GM12865 (cell line): ENCODE measurements around the gene NR2F1-AS1.

Experiments
- DNase-seq: peaks from one replicate; pipeline ENCODE4 v3.0.0; 2010; ENCODE audit warnings: low read depth
- H3K4me3 ChIP-seq: 2 replicates; pipeline ENCODE4 v1.5.1; 2011; ENCODE audit warnings: mild to moderate bottlenecking, low read depth, low read length, control low read depth
- TF ChIP-seq, protein P1 (sequence below): IDR thresholded peaks from 2 replicates; pipeline ENCODE4 v1.5.1; 2011; ENCODE audit warnings: low read length, control low read depth, low read depth, inconsistent platforms; ENCODE audit not compliant: insufficient read depth; ENCODE audit errors: missing control alignments

The NR2F1-AS1 gene

DNA sequence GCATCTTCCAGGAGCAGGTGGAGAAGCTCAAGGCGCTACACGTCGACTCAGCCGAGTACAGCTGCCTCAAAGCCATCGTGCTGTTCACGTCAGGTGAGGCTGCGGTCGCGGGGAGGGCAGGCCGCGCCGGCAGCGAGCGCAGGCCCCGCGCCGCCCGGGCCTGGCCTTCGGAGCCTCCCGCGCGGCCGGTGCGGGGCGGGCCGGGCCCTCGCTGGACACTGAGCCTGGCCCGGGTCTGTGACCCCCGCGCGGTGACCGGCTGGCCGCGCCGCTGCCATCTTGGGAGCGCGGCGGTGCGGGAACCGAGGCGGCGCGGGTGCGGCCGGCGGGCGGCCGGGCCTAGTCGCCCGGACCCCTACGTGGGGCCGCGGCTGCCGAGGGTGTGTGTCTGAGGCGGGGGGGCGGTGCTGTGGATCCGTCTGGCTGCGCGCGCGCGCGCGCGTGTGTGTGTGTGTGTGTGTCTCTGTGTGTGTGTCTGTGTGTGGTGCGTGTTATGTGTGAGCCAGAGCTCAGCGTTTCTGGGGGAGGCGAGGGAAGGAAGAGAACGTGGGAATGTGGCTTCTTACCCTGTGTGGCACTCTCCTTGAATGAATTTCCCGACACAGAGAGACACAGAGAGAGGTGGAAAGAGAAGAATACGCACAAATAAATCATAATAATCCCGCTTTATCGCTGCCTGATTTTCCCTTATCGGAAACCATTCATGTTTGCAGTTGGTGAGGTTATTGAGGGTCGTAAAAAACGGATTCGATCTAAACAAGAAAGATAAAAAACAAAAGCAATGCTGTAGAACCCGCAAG lies 7.5 kb upstream of the NR2F1-AS1 start:
- TF ChIP-seq, protein P1, sequence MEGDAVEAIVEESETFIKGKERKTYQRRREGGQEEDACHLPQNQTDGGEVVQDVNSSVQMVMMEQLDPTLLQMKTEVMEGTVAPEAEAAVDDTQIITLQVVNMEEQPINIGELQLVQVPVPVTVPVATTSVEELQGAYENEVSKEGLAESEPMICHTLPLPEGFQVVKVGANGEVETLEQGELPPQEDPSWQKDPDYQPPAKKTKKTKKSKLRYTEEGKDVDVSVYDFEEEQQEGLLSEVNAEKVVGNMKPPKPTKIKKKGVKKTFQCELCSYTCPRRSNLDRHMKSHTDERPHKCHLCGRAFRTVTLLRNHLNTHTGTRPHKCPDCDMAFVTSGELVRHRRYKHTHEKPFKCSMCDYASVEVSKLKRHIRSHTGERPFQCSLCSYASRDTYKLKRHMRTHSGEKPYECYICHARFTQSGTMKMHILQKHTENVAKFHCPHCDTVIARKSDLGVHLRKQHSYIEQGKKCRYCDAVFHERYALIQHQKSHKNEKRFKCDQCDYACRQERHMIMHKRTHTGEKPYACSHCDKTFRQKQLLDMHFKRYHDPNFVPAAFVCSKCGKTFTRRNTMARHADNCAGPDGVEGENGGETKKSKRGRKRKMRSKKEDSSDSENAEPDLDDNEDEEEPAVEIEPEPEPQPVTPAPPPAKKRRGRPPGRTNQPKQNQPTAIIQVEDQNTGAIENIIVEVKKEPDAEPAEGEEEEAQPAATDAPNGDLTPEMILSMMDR, result no peak
- no peak overlapping the region for H3K4me3 ChIP-seq
- DNase-seq, result no peak

DNA sequence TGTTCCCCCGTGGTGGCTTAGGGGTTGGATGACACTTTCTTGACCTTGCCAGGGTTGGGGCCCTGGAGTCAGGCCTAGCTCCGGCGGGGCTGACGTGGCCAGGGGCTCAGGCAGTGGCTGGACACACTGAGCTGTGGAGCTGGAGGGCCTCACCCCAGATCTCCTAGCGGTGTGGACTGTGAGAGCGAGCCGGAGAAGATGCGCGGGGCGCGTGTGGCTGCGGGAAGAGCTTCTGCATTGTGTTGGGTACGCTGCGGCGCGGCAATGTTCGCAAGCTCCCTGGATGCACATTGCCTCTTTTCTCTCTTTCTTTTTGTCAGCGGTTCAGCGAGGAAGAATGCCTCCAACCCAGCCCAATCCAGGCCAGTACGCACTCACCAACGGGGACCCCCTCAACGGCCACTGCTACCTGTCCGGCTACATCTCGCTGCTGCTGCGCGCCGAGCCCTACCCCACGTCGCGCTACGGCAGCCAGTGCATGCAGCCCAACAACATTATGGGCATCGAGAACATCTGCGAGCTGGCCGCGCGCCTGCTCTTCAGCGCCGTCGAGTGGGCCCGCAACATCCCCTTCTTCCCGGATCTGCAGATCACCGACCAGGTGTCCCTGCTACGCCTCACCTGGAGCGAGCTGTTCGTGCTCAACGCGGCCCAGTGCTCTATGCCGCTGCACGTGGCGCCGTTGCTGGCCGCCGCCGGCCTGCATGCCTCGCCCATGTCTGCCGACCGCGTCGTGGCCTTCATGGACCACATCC lies 6.8 kb upstream of the NR2F1-AS1 start:
- no peak overlapping the region for H3K4me3 ChIP-seq
- TF ChIP-seq, protein P1, result no peak
- DNase-seq, result no peak

DNA sequence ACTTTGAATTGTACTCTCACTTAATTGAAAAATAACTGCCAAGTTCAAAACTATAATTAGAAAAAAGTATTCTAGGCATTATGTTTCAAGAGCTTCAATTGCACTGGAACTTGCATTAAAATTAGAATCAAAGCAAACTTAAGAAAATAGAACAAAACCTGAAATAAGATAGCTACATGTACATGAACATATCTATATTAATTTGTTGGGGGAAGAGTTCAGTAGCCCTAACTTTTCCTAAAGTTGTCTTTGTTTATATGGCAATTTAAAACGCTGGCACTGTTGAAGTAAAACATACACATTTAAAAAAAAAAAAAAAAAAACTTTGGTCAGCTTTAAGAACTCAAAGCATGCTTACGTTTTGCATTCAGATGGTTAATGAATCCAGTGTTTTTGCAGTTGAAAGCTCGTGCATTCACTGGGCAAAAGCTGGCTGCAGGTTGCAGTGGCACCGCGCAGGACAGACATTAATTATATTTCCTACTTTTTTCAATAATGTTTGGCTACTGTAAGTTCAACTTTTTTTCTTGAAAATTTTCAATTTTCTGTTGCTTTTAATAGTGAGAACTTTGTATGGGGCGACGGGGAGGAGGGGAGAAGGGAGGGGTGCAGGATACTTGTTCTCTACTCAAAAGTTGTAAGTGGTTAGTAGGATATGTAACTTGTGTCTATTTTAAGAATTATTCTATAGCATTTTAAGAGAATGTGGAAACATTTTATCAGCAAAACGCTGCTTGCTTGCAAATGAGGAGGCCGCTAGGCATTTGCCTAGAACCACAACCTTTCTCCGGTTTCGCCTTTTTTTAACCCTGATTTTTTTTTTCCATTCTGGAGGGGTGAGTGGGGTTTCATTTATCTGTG lies 5.9 kb upstream of the NR2F1-AS1 start:
- TF ChIP-seq, protein P1, result no peak
- no peak for DNase-seq
- H3K4me3 ChIP-seq, result no peak overlapping the region

DNA sequence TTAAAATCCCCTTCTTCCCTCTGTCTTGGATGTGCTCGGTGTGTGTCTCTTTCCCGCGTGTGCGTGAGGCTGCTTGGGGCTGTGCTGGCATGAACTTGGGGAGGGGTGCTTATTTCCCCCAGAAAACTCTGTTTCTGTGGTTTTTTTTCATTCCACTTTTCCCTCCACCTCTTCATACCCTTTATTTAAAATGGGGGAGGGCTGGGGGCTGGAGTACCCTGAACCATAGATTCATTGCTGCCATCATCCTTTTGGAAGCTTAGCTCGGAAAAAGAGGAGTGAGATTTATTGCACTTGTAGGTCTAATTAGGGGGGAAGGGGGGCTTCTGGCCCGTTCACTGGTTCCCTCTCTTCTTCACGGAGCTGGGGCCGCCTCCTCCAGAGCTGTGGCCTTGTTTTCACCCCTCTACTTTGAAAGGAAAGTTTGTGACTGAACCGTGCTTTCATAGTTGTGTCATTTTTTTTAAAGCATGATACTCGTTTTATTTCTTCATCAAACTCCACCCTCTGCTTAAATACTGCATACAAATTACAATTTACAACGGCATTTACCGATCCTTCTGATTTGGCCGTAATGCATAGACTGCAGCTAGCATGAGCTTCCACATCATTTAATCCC lies 4.9 kb upstream of the NR2F1-AS1 start:
- DNase-seq, result no peak
- TF ChIP-seq, protein P1, result no peak
- H3K4me3 ChIP-seq, result no peak overlapping the region

DNA sequence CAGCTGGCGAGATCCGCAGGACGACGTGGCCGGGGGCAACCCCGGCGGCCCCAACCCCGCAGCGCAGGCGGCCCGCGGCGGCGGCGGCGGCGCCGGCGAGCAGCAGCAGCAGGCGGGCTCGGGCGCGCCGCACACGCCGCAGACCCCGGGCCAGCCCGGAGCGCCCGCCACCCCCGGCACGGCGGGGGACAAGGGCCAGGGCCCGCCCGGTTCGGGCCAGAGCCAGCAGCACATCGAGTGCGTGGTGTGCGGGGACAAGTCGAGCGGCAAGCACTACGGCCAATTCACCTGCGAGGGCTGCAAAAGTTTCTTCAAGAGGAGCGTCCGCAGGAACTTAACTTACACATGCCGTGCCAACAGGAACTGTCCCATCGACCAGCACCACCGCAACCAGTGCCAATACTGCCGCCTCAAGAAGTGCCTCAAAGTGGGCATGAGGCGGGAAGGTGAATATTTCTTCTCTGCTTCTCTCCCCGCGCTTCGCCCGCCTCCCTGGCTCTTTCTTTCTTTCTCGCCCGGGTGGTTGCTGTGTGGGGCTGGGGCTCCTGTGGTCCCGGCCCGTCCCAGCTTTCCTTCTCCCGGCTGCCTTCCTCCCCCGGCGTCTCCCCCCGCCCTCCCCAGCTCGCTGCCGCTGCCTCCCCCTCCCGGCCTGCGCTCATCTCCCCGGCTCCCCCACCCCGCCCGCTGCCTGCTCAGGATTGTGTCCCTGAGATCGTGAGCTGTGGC lies 4.2 kb upstream of the NR2F1-AS1 start:
- TF ChIP-seq, protein P1, result no peak
- H3K4me3 ChIP-seq, result no peak overlapping the region; the same call in 1 of the 2 replicates
- no peak for DNase-seq

DNA sequence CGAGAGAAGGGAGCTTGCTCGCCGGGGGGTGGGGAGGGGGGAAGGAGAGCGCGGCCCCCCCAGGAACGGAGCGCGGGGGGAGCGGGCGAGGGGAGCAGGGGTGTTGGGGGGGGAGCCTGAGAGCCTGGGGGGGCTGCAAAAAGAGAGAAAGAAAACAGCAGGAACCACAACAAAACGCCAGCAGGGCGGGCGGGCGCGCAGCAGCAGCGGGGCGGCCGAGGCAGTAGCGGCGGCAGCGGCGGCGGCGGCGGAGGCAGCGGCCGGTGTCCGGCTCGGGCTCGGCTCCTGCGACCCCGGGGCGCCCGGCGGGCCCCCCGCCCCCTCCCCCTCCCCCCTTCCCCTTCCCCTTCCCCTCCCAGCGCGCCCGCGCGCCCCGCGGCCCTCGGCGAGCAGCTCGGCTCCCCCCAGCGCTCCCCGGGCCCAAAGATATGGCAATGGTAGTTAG lies 3.6 kb upstream of the NR2F1-AS1 start:
- H3K4me3 ChIP-seq, result peak overlapping the region; percentile 46
- DNase-seq, result no peak
- TF ChIP-seq, protein P1, result no peak
